Nephron (organoid): ENCODE results near the gene MAD1L1.
A peak's percentile ranks its signal among the peaks of the same experiment; 100 is the strongest.

Experiments
- H3K27ac Mint-ChIP-seq, 3 experiments: 2 replicates each; pipeline ENCODE4 v1.8.0; 2020; ENCODE audit warnings: mixed read lengths in 3 of 3, mild to moderate bottlenecking in 2 of 3, moderate library complexity in 1 of 3
- H3K27me3 Mint-ChIP-seq: 2 replicates; pipeline ENCODE4 v1.8.0; 2021; ENCODE audit warnings: low read depth, mild to moderate bottlenecking, moderate library complexity, mixed read lengths
- H3K36me3 Mint-ChIP-seq: 2 replicates; pipeline ENCODE4 v1.8.0; 2020; ENCODE audit warnings: low read depth, mixed read lengths
- H3K4me1 Mint-ChIP-seq: 2 replicates; pipeline ENCODE4 v1.8.0; 2020; ENCODE audit warnings: mixed read lengths
- H3K4me3 Mint-ChIP-seq, 3 experiments: 2 replicates each; pipeline ENCODE4 v1.8.0; 2020; ENCODE audit warnings: mild to moderate bottlenecking in 3 of 3, mixed read lengths in 3 of 3, moderate library complexity in 2 of 3
- H3K9me3 Mint-ChIP-seq: 2 replicates; pipeline ENCODE4 v1.8.0; 2020; ENCODE audit warnings: mixed read lengths
- CTCF ChIP-seq, 3 experiments: fragments of 200-600 bp; sonication (generic); IDR thresholded peaks; one replicate each; pipeline ENCODE4 v1.5.0; 2021; ENCODE audit warnings: antibody characterized with exemption in 3 of 3; ENCODE audit not compliant: unreplicated experiment in 3 of 3

Gene MAD1L1

GRCh38 chr7:2104107-2104710 lies 128.5 kb downstream of the MAD1L1 start:
- Mint-ChIP-seq H3K36me3 (no peaks in the 10 kb centered on the region), H3K4me1 (peaks cover 87% of the 10 kb centered on the region), H3K27ac (peak overlapping the region; percentile 90 to 96 (median 94)), H3K27me3 (no peaks in the 10 kb centered on the region), H3K4me3 (peak overlapping the region; percentile 36 to 63 (median 57)), H3K9me3 (no peaks in the 10 kb centered on the region)
- TF ChIP-seq CTCF (IDR thresholded peaks at IDR 0.05; ENCODE audit: unreplicated experiment in 3 of 3) = peak; percentile 64 to 69 (median 65)

GRCh38 chr7:2103071-2103898 lies 129.5 kb downstream of the MAD1L1 start:
- no peak for TF ChIP-seq CTCF (IDR thresholded peaks at IDR 0.05; ENCODE audit: unreplicated experiment in 3 of 3)
- H3K9me3 Mint-ChIP-seq = no peaks in the 10 kb centered on the region
- peaks cover 86% of the 10 kb centered on the region for H3K4me1 Mint-ChIP-seq
- no peaks in the 10 kb centered on the region for H3K27me3 Mint-ChIP-seq
- H3K4me3 Mint-ChIP-seq = peak overlapping the region in 1 of 3 experiments; percentile 57
- H3K36me3 Mint-ChIP-seq = no peaks in the 10 kb centered on the region
- peak overlapping the region; percentile 90 to 96 (median 94) for H3K27ac Mint-ChIP-seq

GRCh38 chr7:2102375-2102723 lies 130.4 kb downstream of the MAD1L1 start:
- Mint-ChIP-seq H3K27ac (peak overlapping the region in 2 of 3 experiments; percentile 29 to 61), H3K27me3 (no peaks in the 10 kb centered on the region), H3K9me3 (no peaks in the 10 kb centered on the region), H3K36me3 (no peaks in the 10 kb centered on the region), H3K4me1 (peaks cover 77% of the 10 kb centered on the region), H3K4me3 (no peak overlapping the region)
- no peak for TF ChIP-seq CTCF (IDR thresholded peaks at IDR 0.05; ENCODE audit: unreplicated experiment in 3 of 3)

GRCh38 chr7:2101630-2102374 lies 130.9 kb downstream of the MAD1L1 start:
- Mint-ChIP-seq H3K9me3 (no peaks in the 10 kb centered on the region), H3K4me3 (peak overlapping the region in 1 of 3 experiments; percentile 26), H3K36me3 (no peaks in the 10 kb centered on the region), H3K4me1 (peaks cover 73% of the 10 kb centered on the region), H3K27ac (peak overlapping the region; percentile 30 to 61 (median 35)), H3K27me3 (no peaks in the 10 kb centered on the region)
- no peak for TF ChIP-seq CTCF (IDR thresholded peaks at IDR 0.05; ENCODE audit: unreplicated experiment in 3 of 3)

GRCh38 chr7:2100278-2101208 lies 132.2 kb downstream of the MAD1L1 start:
- no peaks in the 10 kb centered on the region for H3K9me3 Mint-ChIP-seq
- H3K4me3 Mint-ChIP-seq = no peak overlapping the region
- H3K4me1 Mint-ChIP-seq = peaks cover 70% of the 10 kb centered on the region
- no peaks in the 10 kb centered on the region for H3K27me3 Mint-ChIP-seq
- peak overlapping the region; percentile 39 to 62 (median 60) for H3K27ac Mint-ChIP-seq
- no peak for TF ChIP-seq CTCF (IDR thresholded peaks at IDR 0.05; ENCODE audit: unreplicated experiment in 3 of 3)
- H3K36me3 Mint-ChIP-seq = no peaks in the 10 kb centered on the region
